HG03378 (cell line): ENCODE data around the gene PSMD13.
"Not testable (repeated sequence)": the region's sequence is repeated elsewhere in the genome, so short reads cannot be mapped to it uniquely, and the experiment has no call there.

Source experiments
- ATAC-seq: cut with Tn5 transposase; IDR thresholded peaks from one replicate; pipeline ENCODE4 v1.9.1; 2021; ENCODE audit warnings: mild to moderate bottlenecking, moderate library complexity; ENCODE audit not compliant: unreplicated experiment

Gene PSMD13

DNA sequence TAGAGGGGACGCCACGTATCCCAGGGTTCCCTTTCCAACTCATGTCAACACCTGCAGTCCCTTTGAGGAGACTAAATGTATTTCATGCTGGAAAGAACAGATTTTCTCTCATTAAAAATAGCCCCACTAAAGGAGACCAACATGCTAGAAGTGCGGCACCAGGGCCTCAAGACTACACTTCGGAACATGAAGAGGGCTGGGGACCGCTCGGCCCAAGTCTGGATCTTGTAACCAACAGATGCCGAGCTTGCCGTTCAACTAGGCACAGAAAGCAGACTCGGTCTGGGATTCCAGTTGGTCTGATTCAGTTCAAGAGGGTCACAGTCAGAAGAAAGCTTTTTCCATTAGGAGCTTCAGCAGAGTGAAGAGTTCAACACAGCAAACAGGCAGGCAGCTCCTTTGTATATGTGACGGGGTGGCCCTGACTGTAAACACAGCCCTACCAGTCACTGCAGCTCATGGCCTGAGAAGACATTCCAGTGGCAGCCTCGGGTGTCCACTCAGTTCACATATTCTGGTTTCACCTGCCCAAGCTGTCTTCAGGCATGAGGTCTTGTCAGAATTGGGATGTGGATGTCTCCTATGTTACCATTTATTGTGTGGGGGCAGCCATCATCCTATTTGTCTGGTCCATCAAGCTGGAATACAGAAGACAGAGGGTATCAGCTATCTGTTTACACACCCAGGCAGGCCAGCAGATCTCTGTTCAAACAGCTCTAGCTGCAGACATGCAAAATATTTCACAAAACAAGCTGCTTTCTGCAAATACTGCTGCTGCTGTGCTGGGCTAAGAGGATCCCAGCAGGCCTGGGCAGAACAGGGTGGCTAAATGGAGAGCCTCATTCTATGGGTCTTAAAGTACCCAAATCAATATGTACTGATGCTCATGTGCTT, 20.4 kb upstream of the PSMD13 start:
- no peak for ATAC-seq

DNA sequence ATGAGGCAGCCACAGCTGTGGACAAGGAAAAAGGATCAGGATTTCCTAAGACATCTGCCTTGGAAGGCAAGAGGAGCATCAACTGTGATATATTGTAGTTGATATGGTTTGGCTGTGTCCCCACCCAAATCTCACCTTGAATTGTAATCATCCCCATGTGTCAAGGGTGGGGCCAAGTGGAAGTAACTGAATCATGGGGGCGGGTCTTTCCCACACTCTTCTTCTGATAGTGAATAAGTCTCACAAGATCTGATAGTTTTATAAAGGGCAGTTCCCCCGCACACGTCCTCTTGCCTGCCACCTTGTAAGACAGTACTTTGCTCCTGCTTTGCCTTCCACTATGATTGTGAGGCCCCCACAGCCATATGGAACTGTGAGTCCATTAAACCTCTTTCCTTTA, 19.1 kb upstream of the PSMD13 start:
- no peak for ATAC-seq

DNA sequence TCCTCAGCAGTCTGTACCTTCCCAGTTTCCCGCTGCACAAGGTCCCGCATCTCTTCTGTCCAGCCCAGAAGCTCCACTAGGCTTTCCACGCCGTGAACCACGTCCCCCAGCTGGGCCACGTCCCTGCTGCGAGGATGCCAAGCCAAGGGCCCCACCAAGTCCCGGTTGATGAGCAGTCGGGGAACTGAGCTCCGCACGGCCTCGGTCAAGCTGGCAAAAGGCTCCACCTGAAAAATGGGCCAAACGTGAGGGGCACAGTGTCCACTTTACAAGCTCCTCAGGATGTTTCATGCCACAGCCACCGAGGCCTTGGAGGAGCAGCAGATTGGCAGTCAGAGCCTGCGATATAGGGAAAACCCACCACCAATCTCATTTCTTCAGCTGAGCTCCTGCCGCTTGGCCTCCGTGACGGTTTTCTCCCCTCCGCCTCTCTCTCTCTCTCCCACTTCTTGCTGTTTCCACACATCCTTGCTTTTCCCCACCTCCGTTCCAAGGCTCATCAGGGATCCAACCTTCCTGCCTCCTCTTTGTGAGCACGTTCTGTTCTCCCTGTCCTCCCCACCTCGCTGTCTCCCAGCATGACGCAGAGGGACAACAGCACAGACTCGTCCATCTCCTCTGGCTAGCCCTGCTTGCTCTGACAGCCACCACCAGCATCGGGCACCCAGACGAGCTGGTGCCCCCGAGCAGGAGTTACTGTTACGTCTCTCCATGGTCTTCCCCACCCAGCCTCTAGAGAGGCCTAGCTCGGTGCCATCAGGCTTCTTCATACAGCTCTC, 17.8 kb upstream of the PSMD13 start:
- no peak for ATAC-seq

DNA sequence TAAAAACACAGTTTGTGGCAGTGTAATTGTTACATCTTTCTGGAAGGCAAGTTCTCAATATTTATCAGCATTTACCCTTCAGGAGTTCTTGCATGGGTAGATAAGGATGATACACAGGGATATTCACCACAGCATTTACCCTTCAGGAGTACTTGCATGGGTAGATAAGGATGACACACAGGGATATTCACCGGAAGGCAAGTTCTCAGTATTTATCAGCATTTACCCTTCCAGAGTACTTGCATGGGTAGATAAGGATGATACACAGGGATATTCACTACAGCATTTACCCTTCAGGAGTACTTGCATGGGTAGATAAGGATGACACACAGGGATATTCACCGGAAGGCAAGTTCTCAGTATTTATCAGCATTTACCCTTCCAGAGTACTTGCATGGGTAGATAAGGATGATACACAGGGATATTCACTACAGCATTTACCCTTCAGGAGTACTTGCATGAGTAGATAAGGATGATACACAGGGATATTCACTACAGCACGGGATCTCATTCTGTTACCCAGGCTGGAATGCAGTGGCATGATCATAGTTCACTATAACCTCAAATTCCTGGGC, 16.0 kb upstream of the PSMD13 start:
- not testable (repeated sequence) for ATAC-seq

DNA sequence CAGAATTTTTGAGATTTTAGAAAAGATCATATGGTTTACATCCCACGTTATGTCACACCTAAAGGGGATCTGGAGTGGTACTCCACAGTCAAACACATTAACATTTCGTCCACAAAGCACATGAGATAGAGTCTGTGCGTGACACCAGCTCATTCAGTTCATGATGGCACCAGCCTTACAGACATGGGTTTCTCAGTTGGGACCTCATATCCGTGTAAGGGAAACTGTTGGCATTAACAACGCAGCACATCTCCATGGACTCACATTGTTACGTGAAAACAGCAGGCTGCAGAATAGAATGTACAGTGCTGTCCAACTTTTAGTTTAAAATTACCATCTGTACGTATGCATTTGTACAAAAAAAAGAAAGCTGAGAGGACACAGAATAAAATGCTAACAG, 15.2 kb upstream of the PSMD13 start:
- no peak for ATAC-seq

DNA sequence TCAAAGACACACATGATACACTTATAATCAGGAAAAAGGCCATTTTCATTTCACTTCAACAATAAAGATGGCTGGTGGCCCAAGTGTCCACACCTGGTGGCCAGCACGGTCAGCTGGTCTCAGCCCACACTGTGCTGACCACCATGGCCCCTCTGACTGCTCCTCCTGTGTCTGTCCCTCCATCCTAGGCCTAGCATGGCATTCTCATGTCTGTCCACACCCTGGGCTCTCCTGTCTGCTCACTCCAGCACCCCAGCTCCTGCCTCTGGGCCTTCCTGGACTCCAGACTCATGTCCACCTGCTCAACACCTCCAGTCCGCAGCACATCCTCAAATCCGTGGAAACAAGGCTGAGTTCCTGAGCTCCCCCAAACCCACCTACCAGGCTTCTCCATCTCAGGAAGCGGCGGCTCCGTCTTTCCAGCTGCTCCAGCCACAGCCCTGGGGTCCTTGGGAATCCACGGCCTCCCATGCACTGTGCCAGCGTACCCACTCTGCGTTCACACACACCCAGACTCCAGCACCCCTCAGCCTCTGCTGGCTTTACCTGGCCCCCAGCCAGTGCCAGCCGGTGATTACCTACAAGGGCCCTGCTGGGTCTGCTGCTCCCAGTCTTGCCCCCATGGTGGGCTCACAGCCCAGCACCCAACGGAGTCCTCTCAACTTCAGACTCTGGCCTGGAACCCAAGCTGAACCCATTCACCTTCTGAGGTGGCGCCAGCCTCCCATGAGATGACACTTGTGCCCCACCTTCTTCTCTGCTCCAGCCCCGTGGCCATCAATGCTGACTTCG, 14.6 kb upstream of the PSMD13 start:
- ATAC-seq, result no peak

DNA sequence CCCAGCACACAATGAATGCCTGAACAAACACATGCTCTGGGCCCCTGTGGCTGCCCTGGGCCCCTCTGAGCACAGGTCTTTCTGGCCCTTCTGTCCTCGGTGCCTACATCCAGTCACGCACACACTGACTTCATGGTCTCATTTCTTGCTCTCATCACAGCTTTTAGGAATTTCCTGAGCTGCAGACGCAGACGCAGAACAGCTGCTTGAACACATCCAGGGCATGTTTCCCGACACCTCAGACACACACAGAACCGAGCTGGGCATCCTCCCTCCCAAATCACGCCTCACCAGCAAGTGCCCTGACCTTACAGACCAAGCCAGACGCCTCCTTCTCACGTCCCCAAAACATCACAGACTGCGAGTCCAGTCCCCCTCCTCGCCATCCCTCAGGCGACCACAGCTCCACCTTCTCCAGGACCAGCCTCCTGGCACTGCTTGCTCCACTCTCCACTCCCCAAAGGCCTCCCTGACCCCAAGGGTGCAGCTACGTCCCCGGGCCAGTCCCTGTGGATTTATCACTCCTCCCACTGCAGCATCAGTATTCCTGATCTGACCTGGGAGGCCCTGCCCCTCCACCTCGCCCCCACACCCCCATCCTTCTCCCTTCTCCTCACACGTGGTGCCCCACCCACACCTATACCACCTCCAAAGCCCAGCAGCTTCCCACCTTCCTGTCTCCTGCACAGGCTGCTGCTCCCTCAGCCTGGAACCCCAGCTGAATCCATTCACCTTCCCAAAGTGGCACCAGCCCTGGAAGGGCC, 13.6 kb upstream of the PSMD13 start:
- no peak for ATAC-seq

DNA sequence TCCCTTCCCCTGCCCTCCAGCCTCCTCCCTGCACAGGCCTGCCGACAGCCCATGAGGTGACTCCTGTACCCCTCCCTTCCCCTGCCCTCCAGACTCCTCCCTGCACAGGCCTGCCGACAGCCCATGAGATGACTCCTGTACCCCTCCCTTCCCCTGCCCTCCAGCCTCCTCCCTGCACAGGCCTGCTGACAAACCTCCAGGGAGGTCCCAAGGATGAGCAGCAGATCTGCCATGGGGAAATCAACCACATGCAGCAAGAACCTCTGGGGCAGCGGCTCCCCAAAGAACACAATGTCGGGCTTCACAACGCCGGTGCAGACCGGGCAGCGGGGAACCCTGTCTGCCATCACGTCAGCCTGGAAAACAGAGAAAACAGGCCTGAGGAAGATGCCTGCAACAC, 12.9 kb upstream of the PSMD13 start:
- no peak for ATAC-seq

DNA sequence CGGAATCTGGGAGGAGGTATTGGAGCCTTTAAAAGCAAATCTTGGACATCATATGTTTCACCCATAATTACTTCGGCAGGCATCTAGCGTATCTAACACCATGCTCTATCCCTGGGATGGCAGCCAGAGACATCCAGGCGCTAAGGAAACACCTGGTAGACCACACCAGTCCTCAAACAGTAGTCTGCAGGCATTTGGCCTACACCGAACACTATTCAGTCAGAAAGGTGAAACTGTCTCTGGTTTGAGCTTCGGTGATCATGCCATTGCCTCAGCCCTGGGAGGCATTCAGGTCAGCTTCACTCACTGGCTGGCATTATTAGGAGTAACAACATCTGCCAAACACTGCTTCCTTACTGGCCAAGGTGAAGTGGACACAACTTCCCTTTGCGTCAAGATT, 12.4 kb upstream of the PSMD13 start:
- ATAC-seq, result no peak

DNA sequence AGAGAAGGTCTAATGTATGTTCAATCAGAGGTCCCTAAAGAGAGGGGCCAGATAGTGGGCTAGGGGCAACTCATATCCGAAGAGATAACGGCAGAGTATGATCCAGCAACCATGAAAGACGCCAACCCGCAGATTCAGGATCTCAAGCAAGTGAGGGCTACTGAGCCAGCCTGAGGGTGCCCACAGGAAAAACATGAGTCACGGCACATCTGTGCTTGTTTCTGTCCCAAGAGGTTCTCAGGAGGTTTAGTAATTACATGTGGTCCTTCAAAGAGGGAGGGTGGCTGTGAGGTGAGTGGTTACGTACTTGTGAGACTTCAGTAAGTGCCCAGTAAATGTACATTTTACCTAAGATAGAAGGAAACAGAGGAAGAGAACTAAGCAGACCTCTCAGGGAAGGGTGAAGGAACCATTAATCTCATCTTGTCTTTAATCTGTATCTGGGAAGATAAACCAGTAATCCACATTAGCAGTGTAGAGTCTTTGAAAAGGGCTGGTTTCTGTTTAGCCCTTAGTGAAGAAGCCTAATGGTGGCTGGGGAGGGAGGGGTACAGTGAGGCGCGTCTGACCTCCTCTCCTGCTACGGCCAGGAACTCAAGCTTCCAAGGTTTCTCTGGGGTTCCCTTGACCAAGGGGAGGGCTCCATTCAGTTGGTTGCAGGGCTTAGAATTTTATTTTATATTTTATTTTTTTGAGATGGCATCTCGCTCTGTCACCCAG, 10.9 kb upstream of the PSMD13 start:
- ATAC-seq, result no peak

DNA sequence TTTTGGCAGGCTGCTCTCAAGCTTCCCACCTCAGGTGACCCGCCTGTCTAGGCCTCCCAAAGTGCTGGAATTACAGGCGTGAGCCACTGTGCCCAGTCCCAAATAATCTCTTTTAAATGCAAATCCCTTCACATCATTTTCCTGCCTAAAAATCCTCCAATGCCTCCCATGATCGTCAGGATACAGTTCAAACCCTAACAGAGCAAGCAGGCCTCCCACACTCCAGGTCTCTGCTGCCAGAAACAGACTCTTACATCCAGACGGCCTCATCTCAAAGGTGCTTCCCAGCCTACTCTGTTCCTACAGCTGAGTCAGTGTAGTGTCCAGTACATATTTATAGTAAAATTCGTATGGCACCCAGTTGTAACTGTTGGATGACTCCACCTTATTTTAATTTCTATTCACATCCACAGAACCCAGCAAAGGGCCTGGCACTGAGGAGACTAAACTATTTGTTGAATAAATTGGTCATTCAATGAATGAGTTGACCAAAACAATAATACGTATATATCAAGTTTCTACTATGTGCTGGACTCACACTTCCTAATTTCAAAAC, 8.9 kb upstream of the PSMD13 start:
- ATAC-seq, result no peak

DNA sequence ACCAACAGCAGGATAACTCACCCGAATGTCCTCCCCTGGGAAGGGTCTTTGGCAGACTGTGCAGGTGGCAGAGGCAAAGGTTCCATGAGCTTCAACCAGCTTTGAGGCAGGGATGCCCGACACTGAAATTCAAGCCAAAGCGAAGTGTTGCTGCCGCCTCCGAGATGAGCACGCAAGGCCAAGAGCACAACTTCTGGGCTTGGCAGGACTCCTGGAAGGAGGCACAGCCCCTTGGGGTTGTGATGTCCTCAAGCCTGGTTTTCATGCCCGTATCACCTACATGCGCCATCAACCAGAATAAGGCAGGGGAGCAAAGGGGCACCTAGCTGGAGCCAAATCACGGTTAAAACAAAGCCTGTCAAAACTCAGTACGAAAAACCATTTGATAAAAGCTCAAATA, 6.3 kb upstream of the PSMD13 start:
- ATAC-seq, result no peak

DNA sequence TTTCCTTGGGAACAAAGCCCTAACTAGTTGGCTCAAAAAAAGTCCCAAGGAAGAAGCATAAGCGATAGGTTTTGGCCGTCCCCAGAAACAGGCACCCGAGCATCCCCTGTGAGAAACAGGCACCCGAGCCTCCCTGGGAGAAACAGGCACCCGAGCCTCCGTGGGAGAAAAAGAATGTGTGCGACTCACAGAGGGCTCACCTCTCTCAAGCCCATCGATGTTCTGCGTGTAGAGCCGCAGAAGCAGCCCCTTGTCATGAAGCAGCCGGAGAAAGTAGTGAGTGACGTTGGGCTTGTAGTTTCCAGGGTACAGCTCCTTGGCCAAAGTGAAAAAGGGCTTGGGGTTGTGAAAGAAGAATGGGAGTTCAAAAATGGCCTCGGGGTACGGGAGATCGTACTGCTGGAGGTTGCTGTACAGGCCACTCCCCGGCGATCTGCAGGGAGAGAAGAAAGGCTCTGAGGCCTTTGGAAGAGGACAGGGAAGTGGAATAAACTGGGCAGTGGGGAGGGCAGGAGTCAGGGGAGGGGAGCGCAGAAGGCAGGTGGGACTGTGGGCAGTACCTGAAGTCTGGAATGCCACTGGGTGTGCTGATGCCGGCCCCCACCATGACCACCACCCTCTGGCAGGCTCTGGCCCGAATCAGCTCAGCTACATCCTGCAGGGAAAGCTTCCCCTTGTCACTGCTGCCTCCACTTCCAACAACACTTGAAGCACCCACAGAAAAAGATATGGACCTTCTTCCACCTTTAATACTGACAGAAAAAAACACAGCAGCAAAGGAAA, 3.8 kb upstream of the PSMD13 start:
- no peak for ATAC-seq

DNA sequence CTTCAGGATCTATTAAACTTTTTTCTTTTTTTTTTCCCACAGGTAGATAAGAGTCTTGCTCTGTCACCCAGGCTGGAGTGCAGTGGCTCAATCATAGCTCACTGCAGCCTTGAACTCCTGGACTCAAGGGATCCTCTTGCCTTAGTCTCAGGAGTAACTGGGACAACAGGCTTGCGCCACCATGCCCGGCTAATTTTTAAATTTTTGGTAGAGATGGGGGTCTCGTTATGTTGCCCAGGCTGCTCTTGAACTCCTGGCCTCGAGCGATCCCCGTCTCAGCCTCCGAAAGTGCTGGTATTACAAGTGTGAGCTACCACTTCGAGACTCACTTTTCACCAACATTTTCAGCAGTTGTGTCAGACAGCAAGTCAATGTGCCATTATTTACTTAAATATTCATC, 1.6 kb upstream of the PSMD13 start:
- ATAC-seq, result no peak

DNA sequence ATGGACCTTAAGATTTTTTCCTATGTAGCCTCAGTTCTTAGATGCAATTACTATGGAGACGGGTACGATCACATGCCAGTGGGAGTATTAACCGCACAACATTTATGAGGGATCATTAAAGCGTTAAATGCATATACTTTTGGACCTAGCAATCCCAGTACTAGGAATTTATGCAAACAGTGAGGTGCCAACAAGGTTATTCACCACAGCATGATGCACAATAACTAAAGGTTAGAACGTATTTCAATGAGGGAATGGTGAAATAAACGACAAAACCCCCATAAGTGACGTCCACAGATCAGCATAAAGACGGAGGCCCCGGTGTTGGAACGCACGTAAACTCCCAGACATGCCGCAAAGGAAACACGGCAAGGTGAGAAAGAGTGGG, 1.2 kb upstream of the PSMD13 start:
- ATAC-seq, result no peak

DNA sequence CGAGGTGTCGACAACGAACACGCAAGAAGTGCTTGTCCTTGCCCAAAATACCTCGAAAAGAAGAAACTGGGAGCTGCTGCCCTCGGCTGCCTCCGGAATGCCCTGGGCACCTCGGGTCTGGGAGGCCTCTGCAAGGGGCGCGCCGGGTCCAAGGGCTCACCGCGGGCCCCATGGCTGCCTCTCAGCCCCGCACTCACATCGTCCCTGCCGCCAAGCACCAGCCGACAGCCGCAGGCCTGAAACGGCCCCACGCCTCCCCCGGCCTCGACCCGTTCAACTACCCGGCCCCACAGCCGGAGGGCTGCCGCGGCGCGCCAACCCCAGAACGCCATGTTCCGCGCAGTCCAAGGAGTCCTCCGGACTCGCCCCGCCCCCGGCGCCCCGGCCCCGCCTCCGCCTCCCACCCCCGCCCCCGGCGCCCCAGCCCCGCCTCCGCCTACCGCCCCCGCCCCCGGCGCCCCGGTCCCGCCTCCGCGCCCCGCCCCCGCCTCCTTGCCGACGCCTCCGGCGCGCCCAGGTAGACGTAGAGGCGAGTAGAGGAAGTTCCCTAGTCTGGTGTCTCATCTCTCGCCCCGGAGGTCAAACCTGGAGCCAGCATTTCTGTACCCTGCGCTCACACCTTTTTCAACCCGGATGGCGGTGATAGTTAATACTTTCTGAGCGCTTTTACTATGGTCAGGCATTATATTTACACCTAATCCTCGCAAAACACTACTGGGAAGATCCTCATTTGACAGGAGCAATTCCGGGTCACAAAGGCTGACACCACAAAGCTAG, 591 bp upstream of the PSMD13 start, which contains the start of gene SIRT3:
Gene SIRT3, minus strand, starts transcription at position 346 of the 777 bp plus-strand sequence. Its CDS starts 14 bp downstream, at position 332.
- ATAC-seq, result peak; percentile 62

DNA sequence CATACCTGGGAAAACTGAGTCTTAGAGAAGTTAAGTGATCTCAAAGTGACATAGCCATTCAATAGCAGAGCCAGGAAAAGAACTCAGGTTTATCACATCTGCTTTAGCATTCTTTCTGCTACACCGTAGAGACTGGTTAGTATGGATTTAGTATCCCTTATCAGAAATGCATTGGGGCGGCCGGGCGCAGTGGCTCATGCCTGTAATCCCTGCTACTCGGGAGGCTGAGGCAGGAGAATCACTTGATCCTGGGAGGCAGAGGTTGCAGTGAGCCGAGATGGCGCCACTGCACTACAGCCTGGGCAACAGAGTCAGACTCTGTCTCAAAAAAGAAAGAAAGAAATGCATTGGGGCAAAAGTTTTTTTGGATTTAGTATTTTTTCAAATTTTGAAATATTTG, 1.6 kb downstream of the PSMD13 start:
- not testable (repeated sequence) for ATAC-seq

DNA sequence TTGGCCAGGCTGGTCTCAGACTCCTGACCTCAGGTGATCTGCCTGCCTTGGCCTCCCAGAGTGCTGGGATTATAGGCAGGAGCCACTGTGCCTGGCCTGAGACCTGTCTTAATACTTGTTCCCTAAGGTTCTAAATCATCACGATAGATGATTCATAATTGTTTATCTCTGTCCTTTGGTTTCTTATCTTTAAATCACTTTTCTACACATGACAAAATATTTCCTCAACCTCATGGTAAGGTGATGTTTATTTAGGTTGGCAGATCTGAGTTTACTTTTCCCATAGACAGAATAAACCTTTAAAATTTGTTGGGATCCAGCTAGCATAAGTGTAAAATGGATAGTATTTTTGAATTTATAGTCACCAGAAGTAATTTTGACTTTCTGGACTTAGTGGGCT, 3.5 kb downstream of the PSMD13 start:
- ATAC-seq, result no peak
